HepG2 (cell line): ENCODE results near the gene CREBZF. TPM values are rescaled to one million over a fixed set of nuclear protein-coding genes. Genes with fewer than 3 reads are reported as not detected.

Experiments
- ARNTL ChIP-seq: sonication (generic); formaldehyde crosslinking; IDR thresholded peaks from 2 replicates; pipeline ENCODE4 v1.4.0; 2020; ENCODE audit warnings: mild to moderate bottlenecking, missing genetic modification reagents
- BRF2 ChIP-seq: sonication (generic); formaldehyde crosslinking; IDR thresholded peaks from 2 replicates; pipeline ENCODE4 v1.8.1; 2022; ENCODE audit warnings: mild to moderate bottlenecking, missing genetic modification reagents
- CEBPG ChIP-seq: IDR thresholded peaks from 2 replicates; pipeline ENCODE4 v1.6.1; 2016
- GPN1 ChIP-seq: sonication (generic); formaldehyde crosslinking; IDR thresholded peaks from 2 replicates; pipeline ENCODE4 v1.5.1; 2020; ENCODE audit warnings: missing genetic modification reagents, borderline replicate concordance
- HHEX ChIP-seq: IDR thresholded peaks from 2 replicates; pipeline ENCODE4 v1.6.1; 2016; ENCODE audit warnings: control low read depth
- HINFP ChIP-seq: sonication (generic); formaldehyde crosslinking; IDR thresholded peaks from 2 replicates; pipeline ENCODE4 v1.4.0; 2020; ENCODE audit warnings: low read depth, mild to moderate bottlenecking, missing genetic modification reagents
- KAT8 ChIP-seq: IDR thresholded peaks from 2 replicates; pipeline ENCODE4 v1.6.1; 2016; ENCODE audit warnings: missing genetic modification reagents, missing compliant biosample characterization
- KLF12 ChIP-seq: sonication (generic); formaldehyde crosslinking; IDR thresholded peaks from 2 replicates; pipeline ENCODE4 v1.4.0; 2020; ENCODE audit warnings: missing genetic modification reagents, borderline replicate concordance
- MZF1 ChIP-seq: sonication (generic); formaldehyde crosslinking; IDR thresholded peaks from 2 replicates; pipeline ENCODE4 v1.8.1; 2023; ENCODE audit warnings: mild to moderate bottlenecking, missing genetic modification reagents, borderline replicate concordance
- SAFB2 ChIP-seq: sonication (generic); formaldehyde crosslinking; IDR thresholded peaks from 2 replicates; pipeline ENCODE4 v1.5.1; 2020; ENCODE audit warnings: missing genetic modification reagents, low read depth, mild to moderate bottlenecking, borderline replicate concordance
- SATB2 ChIP-seq: sonication (generic); formaldehyde crosslinking; IDR thresholded peaks from 2 replicates; pipeline ENCODE4 v1.5.0; 2020; ENCODE audit warnings: missing genetic modification reagents
- SIX1 ChIP-seq: sonication (generic); formaldehyde crosslinking; IDR thresholded peaks from 2 replicates; pipeline ENCODE4 v1.4.0; 2020; ENCODE audit warnings: missing genetic modification reagents, borderline replicate concordance
- ZBTB38 ChIP-seq: sonication (generic); formaldehyde crosslinking; IDR thresholded peaks from 2 replicates; pipeline ENCODE4 v1.5.1; 2020; ENCODE audit warnings: mild to moderate bottlenecking, missing genetic modification reagents
- ZFP37 ChIP-seq: sonication (generic); formaldehyde crosslinking; IDR thresholded peaks from 2 replicates; pipeline ENCODE4 v1.4.0; 2020; ENCODE audit warnings: missing genetic modification reagents, borderline replicate concordance
- ZNF331 ChIP-seq: sonication (generic); formaldehyde crosslinking; IDR thresholded peaks from 2 replicates; pipeline ENCODE4 v1.4.0; 2020; ENCODE audit warnings: missing genetic modification reagents
- ZNF501 ChIP-seq: sonication (generic); formaldehyde crosslinking; IDR thresholded peaks from 2 replicates; pipeline ENCODE4 v1.5.1; 2020; ENCODE audit warnings: mild to moderate bottlenecking, moderate library complexity, missing genetic modification reagents
- ZNF572 ChIP-seq: sonication (generic); formaldehyde crosslinking; IDR thresholded peaks from 2 replicates; pipeline ENCODE4 v1.5.1; 2020; ENCODE audit warnings: mild to moderate bottlenecking, missing genetic modification reagents
- ZNF737 ChIP-seq: sonication (generic); formaldehyde crosslinking; IDR thresholded peaks from 2 replicates; pipeline ENCODE4 v1.5.0; 2020; ENCODE audit warnings: missing genetic modification reagents, mild to moderate bottlenecking, borderline replicate concordance
- ZNF780A ChIP-seq: sonication (generic); formaldehyde crosslinking; IDR thresholded peaks from 2 replicates; pipeline ENCODE4 v1.8.0; 2022; ENCODE audit warnings: mild to moderate bottlenecking, missing genetic modification reagents, moderate library complexity
- polyA plus RNA-seq, 8 experiments: library from polyadenylated mRNA; depleted of rRNA in 3 of 8; stranded (reverse) in 7 of 8; unstranded in 1 of 8; fragments of >200 nt; fragmentation: Illumina TruSeq in 4 of 8; extraction: Trizol in 4 of 8; gene quantifications; 2 replicates each; pipeline versions ENCODE4 v1.2.1 to v1.2.3, GENCODE V29; 2011 to 2016; ENCODE audit warnings: low read depth in 4 of 8, missing spikeins in 1 of 8, mixed read lengths in 1 of 8; ENCODE audit not compliant: insufficient read depth in 1 of 8
- total RNA-seq, 5 experiments: library from RNA; depleted of rRNA; stranded (reverse); fragments of >200 nt; fragmentation: Illumina TruSeq; extraction: Trizol; gene quantifications; 2 replicates each; pipeline ENCODE4 v1.2.3, GENCODE V29; 2016; ENCODE audit warnings: low read depth in 1 of 5
- TF ChIP-seq, protein P1 (sequence below): sonication (generic); formaldehyde crosslinking; IDR thresholded peaks from 2 replicates; pipeline ENCODE4 v1.4.0; 2020; ENCODE audit warnings: missing genetic modification reagents
- TF ChIP-seq, protein P2 (sequence below): IDR thresholded peaks from 2 replicates; pipeline ENCODE4 v1.6.1; 2012; ENCODE audit warnings: inconsistent platforms
- TF ChIP-seq, protein P3 (sequence below): sonication (generic); formaldehyde crosslinking; IDR thresholded peaks from 2 replicates; pipeline ENCODE4 v1.4.0; 2020; ENCODE audit warnings: missing genetic modification reagents, borderline replicate concordance

Gene CREBZF
- total and polyA plus RNA-seq, 2 of the 13 experiments (the other 11 are each of a cell fraction or from before 2014, with no cell fraction given) = 30.6 to 43.1 TPM

DNA sequence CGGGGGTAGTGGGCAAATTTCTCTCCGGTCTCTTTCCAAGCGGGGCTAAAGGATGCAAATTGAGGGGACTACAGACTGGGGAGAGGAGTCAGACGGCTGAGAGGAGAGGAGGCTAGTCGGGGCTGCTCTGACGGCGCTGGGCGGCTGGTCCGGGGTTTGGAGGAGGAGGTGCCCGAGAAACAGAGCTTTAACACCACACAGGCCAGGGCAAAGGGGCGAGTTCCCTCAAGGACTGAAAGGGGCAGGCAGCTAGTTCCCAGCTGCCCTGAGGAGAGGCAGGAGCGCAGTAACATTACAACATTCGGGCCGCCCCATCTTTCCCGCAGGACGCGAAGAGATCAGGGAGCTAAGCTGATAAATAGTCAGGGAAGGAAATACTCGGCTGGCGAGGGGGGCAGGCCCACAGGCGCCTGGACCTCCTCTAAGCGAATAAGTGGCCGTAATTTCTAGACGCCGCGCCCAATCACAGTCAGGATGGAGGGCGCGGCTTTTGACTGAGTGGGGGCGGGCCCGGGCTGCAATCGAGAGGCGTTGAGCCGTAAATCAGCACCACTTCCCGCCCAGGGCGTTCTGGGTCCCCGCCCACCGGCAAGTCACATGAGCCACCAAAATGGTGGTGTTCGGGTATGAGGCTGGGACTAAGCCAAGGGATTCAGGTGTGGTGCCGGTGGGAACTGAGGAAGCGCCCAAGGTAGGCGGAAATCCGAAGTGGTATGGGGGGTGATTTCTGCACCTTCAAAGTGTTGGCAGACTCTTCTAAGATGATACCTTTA, 36.7 kb downstream of the CREBZF start, which contains the start of gene TMEM126B (continued):
- no peak for TF ChIP-seq BRF2
- TF ChIP-seq ZFP37 (CRISPR knock-in tag) = 0 out of 2 replicates have a peak, but pooled peaks have one; percentile 3
- TF ChIP-seq ZBTB38 (CRISPR knock-in tag) = no peak
- TF ChIP-seq ZNF331 (CRISPR knock-in tag) = peak; percentile 48; the same call in 1 of the 2 replicates
- TF ChIP-seq, protein P1, sequence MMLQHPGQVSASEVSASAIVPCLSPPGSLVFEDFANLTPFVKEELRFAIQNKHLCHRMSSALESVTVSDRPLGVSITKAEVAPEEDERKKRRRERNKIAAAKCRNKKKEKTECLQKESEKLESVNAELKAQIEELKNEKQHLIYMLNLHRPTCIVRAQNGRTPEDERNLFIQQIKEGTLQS (CRISPR knock-in tag) = no peak
- no peak for TF ChIP-seq GPN1
- TF ChIP-seq KAT8 (CRISPR knock-in tag) = peak; percentile 94
- no peak for TF ChIP-seq SATB2
- TF ChIP-seq ZNF501 (CRISPR knock-in tag) = peak; percentile 53; the same call in 1 of the 2 replicates
- TF ChIP-seq ARNTL (CRISPR knock-in tag) = 0 out of 2 replicates have a peak, but pooled peaks have one; percentile 8
- TF ChIP-seq HHEX (CRISPR knock-in tag) = no peak
- no peak for TF ChIP-seq ZNF780A (CRISPR knock-in tag)
- TF ChIP-seq SAFB2 (CRISPR knock-in tag) = no peak
- TF ChIP-seq HINFP (CRISPR knock-in tag) = no peak
- no peak for TF ChIP-seq ZNF737 (CRISPR knock-in tag)
- TF ChIP-seq SIX1 (CRISPR knock-in tag) = no peak
- TF ChIP-seq MZF1 (CRISPR knock-in tag) = no peak
- TF ChIP-seq KLF12 (CRISPR knock-in tag) = 0 out of 2 replicates have a peak, but pooled peaks have one; percentile 45
- TF ChIP-seq CEBPG (CRISPR knock-in tag) = peak; percentile 41
- TF ChIP-seq, protein P2, sequence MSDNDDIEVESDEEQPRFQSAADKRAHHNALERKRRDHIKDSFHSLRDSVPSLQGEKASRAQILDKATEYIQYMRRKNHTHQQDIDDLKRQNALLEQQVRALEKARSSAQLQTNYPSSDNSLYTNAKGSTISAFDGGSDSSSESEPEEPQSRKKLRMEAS = peak; percentile 85
- TF ChIP-seq, protein P3, sequence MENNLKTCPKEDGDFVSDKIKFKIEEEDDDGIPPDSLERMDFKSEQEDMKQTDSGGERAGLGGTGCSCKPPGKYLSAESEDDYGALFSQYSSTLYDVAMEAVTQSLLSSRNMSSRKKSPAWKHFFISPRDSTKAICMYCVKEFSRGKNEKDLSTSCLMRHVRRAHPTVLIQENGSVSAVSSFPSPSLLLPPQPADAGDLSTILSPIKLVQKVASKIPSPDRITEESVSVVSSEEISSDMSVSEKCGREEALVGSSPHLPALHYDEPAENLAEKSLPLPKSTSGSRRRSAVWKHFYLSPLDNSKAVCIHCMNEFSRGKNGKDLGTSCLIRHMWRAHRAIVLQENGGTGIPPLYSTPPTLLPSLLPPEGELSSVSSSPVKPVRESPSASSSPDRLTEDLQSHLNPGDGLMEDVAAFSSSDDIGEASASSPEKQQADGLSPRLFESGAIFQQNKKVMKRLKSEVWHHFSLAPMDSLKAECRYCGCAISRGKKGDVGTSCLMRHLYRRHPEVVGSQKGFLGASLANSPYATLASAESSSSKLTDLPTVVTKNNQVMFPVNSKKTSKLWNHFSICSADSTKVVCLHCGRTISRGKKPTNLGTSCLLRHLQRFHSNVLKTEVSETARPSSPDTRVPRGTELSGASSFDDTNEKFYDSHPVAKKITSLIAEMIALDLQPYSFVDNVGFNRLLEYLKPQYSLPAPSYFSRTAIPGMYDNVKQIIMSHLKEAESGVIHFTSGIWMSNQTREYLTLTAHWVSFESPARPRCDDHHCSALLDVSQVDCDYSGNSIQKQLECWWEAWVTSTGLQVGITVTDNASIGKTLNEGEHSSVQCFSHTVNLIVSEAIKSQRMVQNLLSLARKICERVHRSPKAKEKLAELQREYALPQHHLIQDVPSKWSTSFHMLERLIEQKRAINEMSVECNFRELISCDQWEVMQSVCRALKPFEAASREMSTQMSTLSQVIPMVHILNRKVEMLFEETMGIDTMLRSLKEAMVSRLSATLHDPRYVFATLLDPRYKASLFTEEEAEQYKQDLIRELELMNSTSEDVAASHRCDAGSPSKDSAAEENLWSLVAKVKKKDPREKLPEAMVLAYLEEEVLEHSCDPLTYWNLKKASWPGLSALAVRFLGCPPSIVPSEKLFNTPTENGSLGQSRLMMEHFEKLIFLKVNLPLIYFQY (CRISPR knock-in tag) = 0 out of 2 replicates have a peak, but pooled peaks have one; percentile 12
- TF ChIP-seq ZNF572 = no peak
